Neuronal stem cell (in vitro differentiated cells): ENCODE data around the gene CPEB1.

Experiments used
- DNase-seq: peaks from one replicate; pipeline ENCODE4 v3.0.0-alpha.2; 2013; ENCODE audit warnings: low spot score
- H2AFZ ChIP-seq: one replicate; pipeline ENCODE4 v1.6.1; 2013; ENCODE audit warnings: mild to moderate bottlenecking, low read length, inconsistent platforms
- H2AK5ac ChIP-seq: 2 replicates; pipeline ENCODE4 v1.6.1; 2013; ENCODE audit warnings: low read depth, mild to moderate bottlenecking, inconsistent platforms, low read length, moderate library complexity, mixed read lengths
- H2BK120ac ChIP-seq: 2 replicates; pipeline ENCODE4 v1.6.1; 2013; ENCODE audit warnings: low read depth, mild to moderate bottlenecking, inconsistent platforms, low read length, moderate library complexity, mixed read lengths
- H2BK12ac ChIP-seq: one replicate; pipeline ENCODE4 v1.6.1; 2013; ENCODE audit warnings: low read length, inconsistent platforms
- H2BK15ac ChIP-seq: 2 replicates; pipeline ENCODE4 v1.6.1; 2013; ENCODE audit warnings: mild to moderate bottlenecking, low read length, inconsistent platforms, mixed read lengths
- H2BK5ac ChIP-seq: one replicate; pipeline ENCODE4 v1.6.1; 2013; ENCODE audit warnings: inconsistent platforms, mild to moderate bottlenecking, low read length, moderate library complexity
- H3K14ac ChIP-seq: one replicate; pipeline ENCODE4 v1.6.1; 2013; ENCODE audit warnings: low read length, inconsistent platforms
- H3K18ac ChIP-seq: 2 replicates; pipeline ENCODE4 v1.6.1; 2013; ENCODE audit warnings: low read length, inconsistent platforms
- H3K23ac ChIP-seq: 2 replicates; pipeline ENCODE4 v1.6.1; 2013; ENCODE audit warnings: low read depth, mild to moderate bottlenecking, mixed read lengths, low read length, inconsistent platforms; ENCODE audit not compliant: poor library complexity
- H3K27ac ChIP-seq: replicated peaks from 3 replicates; pipeline ENCODE4 v1.5.1; 2013; ENCODE audit warnings: low read length, inconsistent platforms
- H3K27me3 ChIP-seq, 3 experiments: 2 replicates each; pipeline ENCODE4 v1.6.1; 2013; ENCODE audit warnings: low read length in 3 of 3, mild to moderate bottlenecking in 2 of 3, inconsistent platforms in 1 of 3, low read depth in 1 of 3, mixed read lengths in 1 of 3, moderate library complexity in 1 of 3; ENCODE audit not compliant: control insufficient read depth in 3 of 3, insufficient read depth in 3 of 3
- H3K36me3 ChIP-seq, 2 donors: replicated peaks in 1 of 2; 2 replicates each; pipeline ENCODE4 v1.6.1; 2013; ENCODE audit warnings: low read length in 2 of 2; ENCODE audit not compliant: control insufficient read depth in 2 of 2, insufficient read depth in 2 of 2
- H3K4ac ChIP-seq: 2 replicates; pipeline ENCODE4 v1.6.1; 2013; ENCODE audit warnings: inconsistent platforms, mild to moderate bottlenecking, low read length, moderate library complexity
- H3K4me1 ChIP-seq, 2 donors: 1 replicate in 1 of 2; 2 replicates in 1 of 2; pipeline ENCODE4 v1.6.1; 2013; ENCODE audit warnings: low read length in 2 of 2, low read depth in 1 of 2; ENCODE audit not compliant: control insufficient read depth in 2 of 2, insufficient read depth in 1 of 2
- H3K4me2 ChIP-seq: one replicate; pipeline ENCODE4 v1.6.1; 2013; ENCODE audit warnings: mild to moderate bottlenecking, low read length, inconsistent platforms; ENCODE audit not compliant: insufficient read depth, poor library complexity, severe bottlenecking
- H3K4me3 ChIP-seq, 2 donors: 2 replicates each; pipeline ENCODE4 v1.5.1; 2013; ENCODE audit warnings: low read length in 2 of 2, mild to moderate bottlenecking in 2 of 2, inconsistent platforms in 1 of 2, moderate library complexity in 1 of 2
- H3K79me1 ChIP-seq: one replicate; pipeline ENCODE4 v1.6.1; 2013; ENCODE audit warnings: low read depth, mild to moderate bottlenecking, inconsistent platforms, low read length, moderate library complexity
- H3K9ac ChIP-seq: one replicate; pipeline ENCODE4 v1.6.1; 2013; ENCODE audit warnings: mild to moderate bottlenecking, low read depth, low read length, inconsistent platforms; ENCODE audit not compliant: poor library complexity
- H3K9me3 ChIP-seq, 2 donors: replicated peaks in 1 of 2; 2 replicates each; pipeline versions ENCODE3 to v1.6.1; 2013; ENCODE audit warnings: low read length in 2 of 2, mild to moderate bottlenecking in 2 of 2, inconsistent platforms in 1 of 2, low read depth in 1 of 2, mixed read lengths in 1 of 2, moderate library complexity in 1 of 2; ENCODE audit not compliant: control insufficient read depth in 2 of 2, insufficient read depth in 1 of 2
- H4K8ac ChIP-seq: one replicate; pipeline ENCODE4 v1.6.1; 2013; ENCODE audit warnings: low read depth, mild to moderate bottlenecking, inconsistent platforms, low read length, moderate library complexity
- H4K91ac ChIP-seq: one replicate; pipeline ENCODE4 v1.6.1; 2013; ENCODE audit warnings: low read length, low read depth, mild to moderate bottlenecking, inconsistent platforms; ENCODE audit not compliant: poor library complexity
- WGBS, 2 donors: extraction: QIAGEN DNeasy Blood & Tissue Kit; methylation state at CpG; one replicate each; pipeline ENCODE4 v1.1.7; 2013; ENCODE audit warnings: missing lambda C conversion rate in 2 of 2, mixed read lengths in 1 of 2; ENCODE audit not compliant: insufficient read length in 2 of 2, insufficient replicate concordance in 1 of 2; ENCODE audit errors: extremely low coverage in 2 of 2; 5-methylcytosine and 5-hydroxymethylcytosine counted together

CPEB1 gene

GRCh38 chr15:82650046-82650670 lies 3.0 kb upstream of the CPEB1 start:
- Histone ChIP-seq H3K23ac (no peak overlapping the region), H3K18ac (no peak overlapping the region), H2BK12ac (no peak overlapping the region), H3K4me2 (no peak overlapping the region), H3K27me3 (peaks cover 28 to 64% (median 56%) of the 10 kb centered on the region in 3 experiments), H2BK5ac (no peak overlapping the region), H3K4ac (no peak overlapping the region), H3K9me3 (peaks cover 0 to 8% of the 10 kb centered on the region in 2 donors), H3K79me1 (no peaks in the 10 kb centered on the region), H2AFZ (no peak overlapping the region), H2BK120ac (no peak overlapping the region), H3K14ac (no peak overlapping the region), H3K36me3 (no peaks in the 10 kb centered on the region), H3K27ac (no peak overlapping the region), H2BK15ac (no peak overlapping the region), H4K91ac (no peak overlapping the region), H3K4me3 (no peak overlapping the region), H3K4me1 (peaks cover 4 to 5% of the 10 kb centered on the region in 2 donors), H4K8ac (no peak overlapping the region), H3K9ac (no peak overlapping the region), H2AK5ac (no peak overlapping the region)
- DNase-seq: no peak

GRCh38 chr15:82649226-82649999 lies 2.2 kb upstream of the CPEB1 start:
- Histone ChIP-seq H3K4ac (no peak overlapping the region), H3K23ac (peak overlapping the region; percentile 65), H3K36me3 (no peaks in the 10 kb centered on the region), H2BK5ac (peak overlapping the region; percentile 53), H4K91ac (no peak overlapping the region), H3K9me3 (peaks cover 0 to 8% of the 10 kb centered on the region in 2 donors), H3K27me3 (peaks cover 28 to 69% (median 60%) of the 10 kb centered on the region in 3 experiments), H2BK12ac (no peak overlapping the region), H4K8ac (no peak overlapping the region), H2AK5ac (no peak overlapping the region), H3K4me2 (no peak overlapping the region), H2BK15ac (peak overlapping the region; percentile 11), H3K27ac (no peak overlapping the region), H3K4me1 (peaks cover 4 to 5% of the 10 kb centered on the region in 2 donors), H2BK120ac (no peak overlapping the region), H3K9ac (no peak overlapping the region), H3K14ac (no peak overlapping the region), H3K79me1 (no peaks in the 10 kb centered on the region), H3K18ac (no peak overlapping the region), H2AFZ (no peak overlapping the region), H3K4me3 (peak overlapping the region in 1 of 2 donors; percentile 31)
- no peak for DNase-seq
- no CpG with 5 or more reads among the region's 11 CpGs for WGBS, 2 donors

- Histone ChIP-seq H2AFZ (peak overlapping the region; percentile 95), H4K8ac (no peak overlapping the region), H2BK15ac (peak overlapping the region; percentile 2), H3K23ac (no peak overlapping the region), H2AK5ac (no peak overlapping the region), H3K4ac (no peak overlapping the region), H3K4me2 (peak overlapping the region; percentile 83), H3K18ac (peak overlapping the region; percentile 35), H4K91ac (no peak overlapping the region), H3K4me3 (peak overlapping the region; percentile 13 to 77), H3K79me1 (no peaks in the 10 kb centered on the region), H3K9ac (no peak overlapping the region), H3K27me3 (peaks cover 28 to 76% (median 59%) of the 10 kb centered on the region in 3 experiments), H2BK120ac (no peak overlapping the region), H2BK5ac (no peak overlapping the region), H3K9me3 (peaks cover 0 to 8% of the 10 kb centered on the region in 2 donors), H3K14ac (peak overlapping the region; percentile 71), H3K27ac (no peak overlapping the region), H2BK12ac (no peak overlapping the region), H3K4me1 (peaks cover 5% of the 10 kb centered on the region in 2 donors), H3K36me3 (no peaks in the 10 kb centered on the region)
- WGBS, 2 donors: no CpG with 5 or more reads among the region's 41 CpGs
- DNase-seq: no peak
Measured at GRCh38 chr15:82648257-82649103, 1.3 kb upstream of the CPEB1 start.
